Dermis microvascular lymphatic vessel endothelial cell (primary cell): Measurements from ENCODE around the gene COX7A2L. TPM values are rescaled to one million over a fixed set of nuclear protein-coding genes. Genes with fewer than 3 reads are reported as not detected.
A peak's percentile ranks its signal among the peaks of the same experiment; 100 is the strongest.

Experiments used
- DNase-seq, 2 donors: peaks; one replicate each; pipeline versions ENCODE4 v3.0.0 to v3.0.0-alpha.2; 2010; ENCODE audit warnings: low read depth in 2 of 2
- total RNA-seq: library from RNA; depleted of rRNA; stranded (reverse); fragments of >200 nt; gene quantifications from 2 replicates; pipeline ENCODE4 v1.2.1, GENCODE V29; 2014

COX7A2L gene
- total RNA-seq, 1 donor from 2014 or later = 148 TPM

DNA sequence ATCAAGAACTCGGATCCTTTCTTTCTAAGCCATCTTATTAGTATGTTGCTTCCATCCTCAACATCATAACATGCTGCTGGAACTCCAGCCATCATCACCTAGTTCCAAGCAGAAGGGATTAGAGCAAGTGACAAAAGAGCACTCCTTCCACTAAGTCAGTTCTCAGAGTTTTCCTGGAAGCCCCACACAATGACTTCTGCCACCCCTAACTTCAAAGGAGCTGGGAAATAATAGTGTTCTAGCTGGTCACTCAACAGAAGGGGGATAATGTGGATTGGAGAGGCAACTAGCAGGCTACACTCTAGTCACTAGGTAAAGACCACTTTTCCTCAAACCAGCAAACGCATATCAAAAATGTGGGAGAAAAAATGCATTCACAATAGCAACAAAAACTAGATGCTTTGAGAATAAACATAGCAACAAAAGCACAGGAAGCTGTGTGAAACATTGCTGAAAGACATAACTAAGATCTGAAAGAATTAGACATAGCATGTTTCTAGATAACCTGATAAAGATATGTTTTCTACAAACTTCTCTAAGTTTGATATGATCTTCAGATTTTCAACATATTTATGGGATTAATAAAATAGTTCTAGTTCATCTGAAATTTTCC, 39.5 kb downstream of the COX7A2L start:
- DNase-seq = no peak

- no peak for DNase-seq
These were observed 41.8 kb downstream of the COX7A2L start for GRCh38 chr2:42319265-42319664.

DNA sequence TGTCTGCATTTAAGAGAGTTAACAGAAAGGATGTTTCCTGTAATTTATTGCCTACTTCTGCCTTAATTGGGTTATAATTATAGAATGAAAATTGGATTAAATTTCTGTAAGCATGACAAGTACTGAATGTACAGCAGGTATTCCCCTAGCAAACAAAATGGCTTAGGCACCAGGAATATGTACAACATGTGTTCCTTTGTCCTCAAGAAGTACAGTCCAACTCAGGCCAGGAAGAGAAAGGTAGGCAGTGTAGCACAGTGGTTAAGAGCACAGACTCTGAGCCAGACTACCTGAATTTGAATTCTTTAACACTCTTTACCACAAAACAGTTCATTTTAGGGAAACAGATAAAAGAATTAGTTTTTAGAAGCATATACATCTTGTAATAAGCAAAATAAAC, 43.1 kb downstream of the COX7A2L start:
- no peak for DNase-seq

DNA sequence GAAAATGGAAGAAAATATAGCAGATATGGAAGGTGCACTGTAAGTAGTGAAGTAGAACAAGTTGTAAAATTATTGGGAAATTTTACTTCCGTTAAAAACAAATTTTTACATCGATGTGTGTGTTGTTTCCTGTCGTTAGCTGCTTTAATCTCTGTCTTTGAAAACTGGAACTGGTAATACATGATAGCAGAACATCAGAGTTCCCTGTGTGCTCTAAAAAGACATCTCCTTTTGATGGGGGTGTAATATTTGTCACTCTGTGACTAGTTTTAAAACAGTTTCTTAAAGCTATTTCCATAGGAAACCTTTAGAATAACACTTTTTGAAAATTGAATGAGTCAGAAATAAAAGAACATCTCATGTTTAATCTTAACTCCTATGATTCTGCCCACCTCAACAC, 43.5 kb downstream of the COX7A2L start:
- DNase-seq = no peak

GRCh38 chr2:42316910-42317309, 44.1 kb downstream of the COX7A2L start:
- DNase-seq = no peak

GRCh38 chr2:42315844-42316470, 45.1 kb downstream of the COX7A2L start:
- no peak for DNase-seq

DNA sequence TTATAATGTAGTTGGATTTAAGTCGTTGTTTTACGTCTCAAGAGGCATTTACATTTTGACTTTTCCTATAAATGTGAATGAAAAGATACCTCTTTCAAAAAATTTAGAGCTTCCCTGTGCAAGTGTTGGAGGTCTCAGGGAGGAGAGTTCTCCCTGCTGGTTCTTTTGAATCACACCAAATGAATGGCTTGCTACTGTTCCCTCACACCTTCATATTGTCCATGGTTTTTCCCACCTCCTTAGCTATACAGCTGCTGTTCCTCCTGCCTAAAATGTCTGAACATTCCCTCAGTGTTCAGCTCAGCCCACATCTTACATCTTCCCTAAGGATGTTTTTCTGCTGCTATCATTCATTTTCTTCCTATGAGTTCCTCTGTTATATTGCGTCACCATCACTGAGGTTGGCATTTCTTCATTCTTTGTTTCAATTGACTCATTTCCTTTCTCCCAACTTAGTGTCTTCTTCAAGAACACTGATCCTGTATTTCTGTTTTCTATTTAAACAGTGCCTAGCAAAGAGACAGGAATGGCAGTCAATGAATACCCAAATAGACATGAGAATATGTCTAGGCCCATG, 46.0 kb downstream of the COX7A2L start:
- DNase-seq = peak in 1 of 2 donors; percentile 38

GRCh38 chr2:42312106-42312505, 48.9 kb downstream of the COX7A2L start:
- DNase-seq = no peak

GRCh38 chr2:42310007-42310515, 51.0 kb downstream of the COX7A2L start:
- no peak for DNase-seq

DNA sequence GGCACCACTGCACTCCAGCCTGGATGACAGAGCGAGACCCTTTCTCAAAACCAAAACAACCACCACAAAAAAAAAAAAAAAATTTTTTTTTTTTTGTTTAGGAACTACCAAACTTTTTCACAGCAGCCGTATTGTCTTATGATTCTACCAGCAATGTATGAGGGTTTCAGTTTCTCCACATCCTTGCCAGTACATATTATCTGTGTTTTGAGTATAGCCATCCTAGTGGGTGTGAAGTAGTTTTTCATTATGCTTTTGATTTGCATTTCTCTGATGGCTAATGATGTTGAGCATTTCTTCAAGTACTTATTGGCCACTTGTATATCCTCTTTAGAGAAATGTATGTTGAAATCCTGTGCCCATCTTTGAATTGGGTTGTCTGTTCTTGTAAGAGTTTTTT, 51.7 kb downstream of the COX7A2L start:
- no peak for DNase-seq

GRCh38 chr2:42307180-42307579, 53.8 kb downstream of the COX7A2L start:
- no peak for DNase-seq

DNA sequence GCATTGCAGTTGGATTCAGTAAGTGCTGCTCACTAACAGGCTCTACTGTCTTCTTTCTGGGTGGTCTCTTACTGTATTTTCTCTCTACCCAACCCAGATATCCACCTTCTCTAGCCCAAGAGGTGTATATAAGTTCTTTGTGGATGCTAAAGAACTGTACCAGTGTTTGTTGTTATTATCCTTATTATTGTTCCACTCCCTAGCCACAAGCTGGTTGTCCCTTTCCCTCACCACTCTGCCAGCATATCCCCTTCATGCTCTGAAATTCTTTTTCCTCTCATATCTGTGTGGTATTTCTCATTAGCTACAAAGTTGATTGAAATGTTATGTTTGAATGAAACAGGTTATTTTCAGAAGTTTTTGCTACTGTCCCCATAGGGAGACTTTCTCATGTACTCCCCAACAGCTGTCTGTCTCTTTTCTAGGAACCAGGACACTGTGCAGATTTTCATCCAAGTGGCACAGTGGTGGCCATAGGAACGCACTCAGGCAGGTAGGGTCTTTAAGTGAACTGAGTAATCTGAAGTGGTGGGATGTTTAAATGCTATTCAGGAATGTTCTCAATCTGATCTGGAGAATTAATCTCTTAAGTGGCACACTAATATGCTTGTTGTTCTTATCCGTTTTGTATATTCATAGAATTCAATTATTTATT, 56.8 kb downstream of the COX7A2L start:
- DNase-seq = no peak

DNA sequence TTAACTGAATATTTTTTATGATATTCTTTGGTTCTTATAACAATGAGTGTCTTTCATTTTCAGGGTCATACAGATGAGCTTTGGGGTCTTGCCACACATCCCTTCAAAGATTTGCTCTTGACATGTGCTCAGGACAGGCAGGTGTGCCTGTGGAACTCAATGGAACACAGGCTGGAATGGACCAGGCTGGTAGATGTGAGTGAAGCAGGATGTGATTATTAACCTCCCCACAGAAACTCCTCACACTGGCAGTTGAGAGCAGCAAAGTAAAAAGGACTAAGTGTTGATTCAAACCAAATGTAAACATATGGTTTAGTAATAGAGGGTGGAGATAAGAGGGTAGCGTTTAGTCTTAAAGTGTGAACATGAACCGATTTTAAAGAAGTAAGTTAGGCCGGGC, 57.8 kb downstream of the COX7A2L start:
- DNase-seq = no peak

DNA sequence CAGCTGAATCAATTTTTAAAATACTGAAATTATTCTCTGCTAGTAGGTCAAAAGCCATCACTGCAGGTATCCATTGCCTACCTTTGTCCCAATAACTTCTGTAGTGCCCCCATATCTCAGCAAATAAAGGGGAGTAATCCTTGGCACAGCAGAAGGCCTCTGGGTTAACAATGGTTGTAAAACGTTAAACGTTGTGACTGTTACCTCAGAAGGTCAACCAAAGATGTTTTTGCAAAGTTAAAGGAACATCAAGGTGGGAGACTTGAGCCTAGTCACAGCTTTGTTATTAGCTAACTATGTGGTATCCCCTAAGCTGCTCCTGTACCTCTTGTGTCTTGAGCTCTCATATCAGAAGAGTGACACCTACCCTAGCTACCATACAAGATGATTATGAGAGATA, 60.5 kb downstream of the COX7A2L start:
- DNase-seq = no peak

Other genes with a start within 250 kb of the COX7A2L start
- 14.2 and 18.1 TPM in 2 replicates for gene EML4, start 191.9 kb downstream of the COX7A2L start, total RNA-seq
- not detected in 2 replicates for gene KCNG3, start 132.8 kb upstream of the COX7A2L start, total RNA-seq
- 15.8 and 20.2 TPM in 2 replicates for gene MTA3, start 207.4 kb upstream of the COX7A2L start, total RNA-seq